ENCODE measurements around the gene ADGRB2. TPM values are rescaled to one million over a fixed set of nuclear protein-coding genes. Genes with fewer than 3 reads are reported as not detected.

Gene ADGRB2
- polyA plus RNA-seq, 1 experiment, result 9.2 TPM

- no peak overlapping the region for H3K4me3 ChIP-seq (ENCODE audit: low read depth, low read length)
- no peak for DNase-seq (ENCODE audit: low read depth)
- TF ChIP-seq CTCF (IDR thresholded peaks at IDR 0.05; ENCODE audit: insufficient read depth, low read depth, low read length), result no peak
- ChIA-PET POLR2A (no interaction called here), CTCF (interaction anchor here (0.8 to 2.5 kb wide), 3 partner anchors 22 to 411 kb away, joined by 3 to 8 read pairs (median 8); partner anchors contain the start of gene FABP3)
- H3K36me3 ChIP-seq (ENCODE audit: control insufficient read depth, insufficient read depth, low read length), result no peaks in the 10 kb centered on the region
- H3K27me3 ChIP-seq (ENCODE audit: control insufficient read depth, insufficient read depth, low read length), result no peaks in the 10 kb centered on the region
Observed at GRCh38 chr1:31784356-31785019, 20.3 kb upstream of the ADGRB2 start.

GRCh38 chr1:31783846-31784245, 19.7 kb upstream of the ADGRB2 start:
- TF ChIP-seq CTCF (IDR thresholded peaks at IDR 0.05; ENCODE audit: insufficient read depth, low read depth, low read length), result no peak
- no peaks in the 10 kb centered on the region for H3K36me3 ChIP-seq (ENCODE audit: control insufficient read depth, insufficient read depth, low read length)
- ChIA-PET CTCF (interaction anchor here (0.8 to 2.5 kb wide), 4 partner anchors 21 to 411 kb away, joined by 3 to 8 read pairs (median 6); partner anchors contain the start of gene FABP3), POLR2A (no interaction called here)
- H3K4me3 ChIP-seq (ENCODE audit: low read depth, low read length), result no peak overlapping the region
- H3K27me3 ChIP-seq (ENCODE audit: control insufficient read depth, insufficient read depth, low read length), result no peaks in the 10 kb centered on the region
- DNase-seq (ENCODE audit: low read depth), result no peak

GRCh38 chr1:31782421-31783410, 18.6 kb upstream of the ADGRB2 start:
- H3K4me3 ChIP-seq (ENCODE audit: low read depth, low read length), result no peak overlapping the region
- H3K27me3 ChIP-seq (ENCODE audit: control insufficient read depth, insufficient read depth, low read length), result no peaks in the 10 kb centered on the region
- no peak for DNase-seq (ENCODE audit: low read depth)
- ChIA-PET CTCF (interaction anchor here (1.9 to 2.3 kb wide), 2 partner anchors 20 to 181 kb away, joined by 5 to 8 read pairs; no protein-coding TSS in a partner anchor), POLR2A (no interaction called here)
- H3K36me3 ChIP-seq (ENCODE audit: control insufficient read depth, insufficient read depth, low read length), result no peaks in the 10 kb centered on the region
- no peak for TF ChIP-seq CTCF (IDR thresholded peaks at IDR 0.05; ENCODE audit: insufficient read depth, low read depth, low read length)

- TF ChIP-seq CTCF (IDR thresholded peaks at IDR 0.05; ENCODE audit: insufficient read depth, low read depth, low read length), result no peak
- Histone ChIP-seq H3K4me3 (ENCODE audit: low read depth, low read length) (no peak overlapping the region), H3K36me3 (ENCODE audit: control insufficient read depth, insufficient read depth, low read length) (no peaks in the 10 kb centered on the region), H3K27me3 (ENCODE audit: control insufficient read depth, insufficient read depth, low read length) (no peaks in the 10 kb centered on the region)
- ChIA-PET POLR2A (no interaction called here), CTCF (interaction anchor here (1.9 kb wide), 1 partner anchor 182 kb away, joined by 5 read pairs; no protein-coding TSS in a partner anchor)
- no peak for DNase-seq (ENCODE audit: low read depth)
Observed at GRCh38 chr1:31781756-31782371, 17.7 kb upstream of the ADGRB2 start.

Measured in BJ (cell line).